Endothelial cell (in vitro differentiated cells): ENCODE measurements around the gene TIGD4. TPM values are rescaled to one million over a fixed set of nuclear protein-coding genes. Genes with fewer than 3 reads are reported as not detected.

ENCODE experiments used
- DNase-seq: peaks from one replicate; pipeline ENCODE4 v3.0.0; 2021; ENCODE audit warnings: low spot score
- H3K27ac Mint-ChIP-seq: one replicate; pipeline ENCODE4 v1.8.0; 2021; ENCODE audit warnings: mixed read lengths, inconsistent platforms; ENCODE audit not compliant: unreplicated experiment
- H3K27me3 Mint-ChIP-seq: one replicate; pipeline ENCODE4 v1.8.0; 2021; ENCODE audit warnings: mild to moderate bottlenecking, moderate library complexity, mixed read lengths, inconsistent platforms; ENCODE audit not compliant: unreplicated experiment
- H3K36me3 Mint-ChIP-seq: one replicate; pipeline ENCODE4 v1.8.0; 2021; ENCODE audit warnings: mild to moderate bottlenecking, low read depth, mixed read lengths, inconsistent platforms; ENCODE audit not compliant: unreplicated experiment
- H3K4me1 Mint-ChIP-seq: one replicate; pipeline ENCODE4 v1.8.0; 2021; ENCODE audit warnings: mild to moderate bottlenecking, mixed read lengths, inconsistent platforms; ENCODE audit not compliant: unreplicated experiment
- H3K4me3 Mint-ChIP-seq: one replicate; pipeline ENCODE4 v1.8.0; 2021; ENCODE audit warnings: mild to moderate bottlenecking, mixed read lengths, inconsistent platforms; ENCODE audit not compliant: unreplicated experiment
- H3K9me3 Mint-ChIP-seq: one replicate; pipeline ENCODE4 v1.8.0; 2021; ENCODE audit warnings: mixed read lengths, inconsistent platforms; ENCODE audit not compliant: unreplicated experiment
- total RNA-seq: library from RNA; stranded (reverse); fragmentation: NEBNext Ultra II Directional; extraction: Animal tissue kit (Norgen Biotek cat#: 25700); gene quantifications from one replicate; pipeline ENCODE4 v1.2.1, GENCODE V29; 2021; ENCODE audit not compliant: unreplicated experiment
- TF ChIP-seq, protein P1 (sequence below): fragments of 200-600 bp; sonication (generic); IDR thresholded peaks from one replicate; pipeline ENCODE4 v1.5.0; 2021; ENCODE audit warnings: antibody characterized with exemption; ENCODE audit not compliant: unreplicated experiment

The TIGD4 gene
- total RNA-seq, 1 donor from 2014 or later = 1.3 TPM

DNA sequence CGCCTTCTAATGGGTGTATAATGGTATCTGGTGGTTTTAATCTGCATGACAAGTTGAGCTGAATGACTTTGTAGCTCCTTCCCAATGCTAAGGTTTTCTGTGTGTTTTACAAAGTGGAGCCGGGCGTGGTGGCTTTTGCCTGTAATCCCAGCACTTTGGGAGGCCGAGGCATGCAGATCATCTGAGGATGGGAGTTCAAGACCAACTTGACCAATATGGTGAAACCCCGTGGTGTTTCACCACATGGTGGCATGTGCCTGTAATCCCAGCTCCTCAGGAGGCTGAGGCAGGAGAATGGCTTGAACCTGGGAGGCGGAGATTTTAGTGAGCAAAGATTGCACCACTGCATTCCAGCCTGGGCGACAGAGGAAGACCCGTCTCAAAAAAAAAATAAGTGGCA, 29.1 kb upstream of the TIGD4 start:
- Mint-ChIP-seq H3K9me3 (no peaks in the 10 kb centered on the region), H3K27me3 (no peaks in the 10 kb centered on the region), H3K36me3 (peaks cover 19% of the 10 kb centered on the region), H3K4me1 (peaks cover 2% of the 10 kb centered on the region), H3K27ac (no peak overlapping the region), H3K4me3 (no peak overlapping the region)
- TF ChIP-seq, protein P1, sequence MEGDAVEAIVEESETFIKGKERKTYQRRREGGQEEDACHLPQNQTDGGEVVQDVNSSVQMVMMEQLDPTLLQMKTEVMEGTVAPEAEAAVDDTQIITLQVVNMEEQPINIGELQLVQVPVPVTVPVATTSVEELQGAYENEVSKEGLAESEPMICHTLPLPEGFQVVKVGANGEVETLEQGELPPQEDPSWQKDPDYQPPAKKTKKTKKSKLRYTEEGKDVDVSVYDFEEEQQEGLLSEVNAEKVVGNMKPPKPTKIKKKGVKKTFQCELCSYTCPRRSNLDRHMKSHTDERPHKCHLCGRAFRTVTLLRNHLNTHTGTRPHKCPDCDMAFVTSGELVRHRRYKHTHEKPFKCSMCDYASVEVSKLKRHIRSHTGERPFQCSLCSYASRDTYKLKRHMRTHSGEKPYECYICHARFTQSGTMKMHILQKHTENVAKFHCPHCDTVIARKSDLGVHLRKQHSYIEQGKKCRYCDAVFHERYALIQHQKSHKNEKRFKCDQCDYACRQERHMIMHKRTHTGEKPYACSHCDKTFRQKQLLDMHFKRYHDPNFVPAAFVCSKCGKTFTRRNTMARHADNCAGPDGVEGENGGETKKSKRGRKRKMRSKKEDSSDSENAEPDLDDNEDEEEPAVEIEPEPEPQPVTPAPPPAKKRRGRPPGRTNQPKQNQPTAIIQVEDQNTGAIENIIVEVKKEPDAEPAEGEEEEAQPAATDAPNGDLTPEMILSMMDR = no peak
- no peak for DNase-seq

DNA sequence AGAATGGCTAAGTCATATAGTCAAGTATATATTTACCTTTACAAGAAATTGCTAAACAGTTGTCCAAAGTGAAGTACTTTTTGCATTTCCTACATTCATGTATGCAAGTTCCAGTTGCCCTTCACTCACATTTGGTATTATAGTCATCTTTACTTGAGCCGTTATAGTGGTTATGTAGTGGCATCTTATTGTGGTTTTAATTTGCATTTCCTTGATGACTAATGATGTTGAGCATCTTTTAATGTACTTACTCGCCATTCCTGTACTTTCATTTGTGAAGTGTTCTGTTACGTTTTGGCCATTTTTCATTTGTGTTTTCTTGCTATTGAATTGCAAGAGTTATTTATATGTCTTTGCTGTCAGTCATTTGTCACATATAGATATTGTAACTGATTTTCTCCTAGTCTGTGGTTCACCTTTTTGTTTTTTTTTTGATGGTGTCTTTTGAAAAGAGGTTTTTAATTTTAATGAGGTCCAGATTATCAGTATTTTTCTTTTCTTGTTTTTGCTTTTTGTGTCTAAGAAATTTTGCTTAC, 27.8 kb upstream of the TIGD4 start:
- Mint-ChIP-seq H3K9me3 (no peaks in the 10 kb centered on the region), H3K4me1 (peaks cover 2% of the 10 kb centered on the region), H3K36me3 (peaks cover 15% of the 10 kb centered on the region), H3K27ac (no peak overlapping the region), H3K27me3 (no peaks in the 10 kb centered on the region), H3K4me3 (no peak overlapping the region)
- DNase-seq = no peak
- TF ChIP-seq, protein P1 = no peak

DNA sequence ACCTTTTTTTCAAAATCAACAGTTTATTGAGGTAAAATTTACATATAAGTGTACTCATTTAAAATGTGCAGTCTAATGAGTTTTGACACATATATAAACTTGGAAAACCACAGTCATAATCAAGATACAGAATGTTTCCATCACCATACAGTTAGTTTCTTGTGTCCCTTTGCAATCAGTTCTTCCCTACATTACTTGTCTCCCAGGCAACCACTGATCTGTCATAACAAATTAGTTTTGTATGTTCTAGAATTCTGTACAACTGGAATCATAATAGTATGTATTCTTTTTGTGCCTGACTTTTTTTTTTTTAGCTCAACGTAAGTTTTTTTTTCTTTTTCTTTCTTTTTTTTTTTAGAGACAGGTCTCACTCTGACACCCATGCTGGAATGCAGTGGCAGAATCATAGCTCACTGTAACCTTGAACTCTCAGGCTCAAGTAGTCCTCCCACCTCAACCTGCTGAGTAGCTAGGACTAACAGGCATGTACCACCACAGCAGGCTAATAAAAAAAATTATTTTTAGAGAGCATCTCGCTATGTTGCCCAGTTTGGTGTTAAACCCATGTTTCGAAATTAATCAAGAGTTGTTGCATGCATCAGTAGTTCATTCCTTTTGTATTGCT, 27.1 kb upstream of the TIGD4 start:
- H3K27ac Mint-ChIP-seq = no peak overlapping the region
- no peaks in the 10 kb centered on the region for H3K27me3 Mint-ChIP-seq
- no peak for DNase-seq
- H3K36me3 Mint-ChIP-seq = peaks cover 9% of the 10 kb centered on the region
- no peaks in the 10 kb centered on the region for H3K9me3 Mint-ChIP-seq
- no peaks in the 10 kb centered on the region for H3K4me1 Mint-ChIP-seq
- H3K4me3 Mint-ChIP-seq = no peak overlapping the region
- TF ChIP-seq, protein P1 = no peak

DNA sequence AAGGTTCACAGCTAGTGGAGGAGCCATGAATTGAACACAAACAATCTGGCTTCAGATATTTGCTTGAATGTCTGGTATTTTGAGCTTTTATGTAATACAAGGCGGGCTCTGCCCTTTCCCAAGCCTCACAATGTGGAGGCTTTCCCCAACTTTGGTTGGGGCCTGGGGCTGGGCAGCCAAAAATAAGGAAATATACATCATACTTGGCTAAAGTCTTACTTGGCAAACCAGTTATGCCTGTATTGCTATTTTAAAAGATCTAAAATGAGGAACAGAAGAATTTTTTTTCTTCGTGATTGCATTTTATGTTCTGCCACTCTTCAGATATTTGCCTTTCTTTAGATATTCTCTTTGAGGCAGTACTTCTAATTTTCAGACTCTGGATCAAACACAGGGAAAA, 26.3 kb upstream of the TIGD4 start:
- no peaks in the 10 kb centered on the region for H3K27me3 Mint-ChIP-seq
- peaks cover 5% of the 10 kb centered on the region for H3K36me3 Mint-ChIP-seq
- no peak overlapping the region for H3K27ac Mint-ChIP-seq
- TF ChIP-seq, protein P1 = no peak
- H3K9me3 Mint-ChIP-seq = no peaks in the 10 kb centered on the region
- H3K4me3 Mint-ChIP-seq = no peak overlapping the region
- H3K4me1 Mint-ChIP-seq = no peaks in the 10 kb centered on the region
- no peak for DNase-seq

DNA sequence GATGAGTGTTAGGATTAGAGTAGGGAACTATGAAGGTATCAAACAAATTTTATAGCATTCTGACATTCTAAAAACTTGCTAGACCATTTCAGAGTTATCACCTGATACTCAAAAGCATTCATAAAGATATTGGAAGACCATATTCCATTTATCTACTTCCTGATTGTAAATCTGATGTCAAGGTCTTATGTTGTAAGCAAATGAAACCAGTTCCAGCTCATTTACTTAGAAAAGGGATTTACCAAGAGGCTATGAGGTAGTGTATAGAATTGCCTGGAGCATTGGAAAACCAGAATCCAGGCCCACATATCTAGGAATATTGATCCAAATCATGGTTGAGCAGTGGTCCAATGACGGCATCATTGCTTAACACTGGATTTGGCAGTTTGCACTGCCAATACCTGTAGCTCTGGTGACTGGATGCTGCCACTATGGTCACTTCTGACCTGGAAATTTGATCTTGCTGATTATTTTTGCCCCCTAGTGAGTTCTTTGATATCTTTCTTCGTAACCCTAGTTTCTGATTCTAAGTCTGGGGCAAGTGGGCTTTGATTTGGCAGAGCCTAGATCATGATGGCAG, 25.6 kb upstream of the TIGD4 start:
- peak overlapping the region; percentile 9 for H3K27ac Mint-ChIP-seq
- TF ChIP-seq, protein P1 = no peak
- no peaks in the 10 kb centered on the region for H3K27me3 Mint-ChIP-seq
- H3K4me3 Mint-ChIP-seq = no peak overlapping the region
- DNase-seq = no peak
- no peaks in the 10 kb centered on the region for H3K36me3 Mint-ChIP-seq
- H3K4me1 Mint-ChIP-seq = no peaks in the 10 kb centered on the region
- H3K9me3 Mint-ChIP-seq = no peaks in the 10 kb centered on the region
